Stimulated activated naive CD4-positive, alpha-beta T cell (primary cell): ENCODE data around the gene TUBG2.
A peak's percentile ranks its signal among the peaks of the same experiment; 100 is the strongest.
"Not testable (repeated sequence)": the region's sequence is repeated elsewhere in the genome, so short reads cannot be mapped to it uniquely, and the experiment has no call there.

ENCODE experiments used
- DNase-seq, 6 experiments: peaks; one replicate each; lab custom pipeline; 2025; lab: John Stamatoyannopoulos, UW

The TUBG2 gene

GRCh38 chr17:42655528-42655927, 3.6 kb upstream of the TUBG2 start:
- no peak for DNase-seq

GRCh38 chr17:42657824-42658588, 1.1 kb upstream of the TUBG2 start:
- no peak for DNase-seq

- not testable (repeated sequence) for DNase-seq
Measured at GRCh38 chr17:42659932-42660274, 819 bp downstream of the TUBG2 start.

- DNase-seq = no peak
Measured at GRCh38 chr17:42660692-42661345, 1.7 kb downstream of the TUBG2 start.

- DNase-seq = no peak
Measured at GRCh38 chr17:42665581-42666001, 6.5 kb downstream of the TUBG2 start.

GRCh38 chr17:42666126-42666525, 7.0 kb downstream of the TUBG2 start:
- not testable (repeated sequence) for DNase-seq

GRCh38 chr17:42667088-42667951, 8.2 kb downstream of the TUBG2 start:
- DNase-seq = no peak

GRCh38 chr17:42669705-42669976, 10.6 kb downstream of the TUBG2 start:
- DNase-seq = no peak

- DNase-seq = peak in 5 of 6 experiments; percentile 21 to 48 (median 41)
Measured at GRCh38 chr17:42669977-42670788, 11.1 kb downstream of the TUBG2 start.

GRCh38 chr17:42670789-42671657, 11.9 kb downstream of the TUBG2 start:
- peak in 1 of 6 experiments; percentile 10 for DNase-seq

GRCh38 chr17:42672038-42672437, 13.0 kb downstream of the TUBG2 start:
- no peak for DNase-seq

GRCh38 chr17:42673266-42673884, 14.3 kb downstream of the TUBG2 start:
- no peak for DNase-seq

- peak in 3 of 6 experiments; percentile 12 to 15 (median 14) for DNase-seq
Measured at GRCh38 chr17:42673885-42674754, 15.0 kb downstream of the TUBG2 start.

GRCh38 chr17:42674755-42675347, 15.8 kb downstream of the TUBG2 start:
- no peak for DNase-seq

GRCh38 chr17:42675348-42675964, 16.4 kb downstream of the TUBG2 start:
- DNase-seq = peak in 1 of 6 experiments; percentile 21

GRCh38 chr17:42675965-42676423, 16.9 kb downstream of the TUBG2 start:
- DNase-seq = peak in 1 of 6 experiments; percentile 43

- DNase-seq = peak in 3 of 6 experiments; percentile 16 to 44 (median 32)
Measured at GRCh38 chr17:42676424-42677011, 17.4 kb downstream of the TUBG2 start, which contains the start of gene PLEKHH3. PLEKHH3 (minus strand) TSS chr17:42676994; CDS start chr17:42676563, 431 bp downstream.
